Smooth muscle cell (in vitro differentiated cells): ENCODE results near the gene GPSM1. TPM values are rescaled to one million over a fixed set of nuclear protein-coding genes. Genes with fewer than 3 reads are reported as not detected.

Source experiments
- DNase-seq: peaks from one replicate; lab custom pipeline; 2025; ENCODE audit not compliant: unreplicated experiment; lab: John Stamatoyannopoulos, UW
- H2AFZ ChIP-seq: fragments of 200-600 bp; sonication (generic); 2 replicates; pipeline ENCODE4 v1.6.0; 2016; ENCODE audit warnings: antibody characterized with exemption, low read depth, mild to moderate bottlenecking
- H3F3A ChIP-seq: fragments of 200-600 bp; sonication (generic); 2 replicates; pipeline ENCODE4 v1.6.0; 2017; ENCODE audit warnings: antibody characterized with exemption, low read depth
- H3K27ac ChIP-seq: fragments of 200-600 bp; sonication (generic); 2 replicates; pipeline ENCODE4 v1.5.1; 2016; ENCODE audit warnings: low read depth, mild to moderate bottlenecking
- H3K27me3 ChIP-seq: fragments of 200-600 bp; sonication (generic); 2 replicates; pipeline ENCODE4 v1.6.1; 2016; ENCODE audit warnings: low read depth, mild to moderate bottlenecking
- H3K36me3 ChIP-seq: fragments of 200-600 bp; sonication (generic); 2 replicates; pipeline ENCODE4 v1.5.1; 2016; ENCODE audit warnings: low read depth
- H3K4me1 ChIP-seq: fragments of 200-600 bp; sonication (generic); 2 replicates; pipeline ENCODE4 v1.5.1; 2016; ENCODE audit warnings: low read depth
- H3K4me2 ChIP-seq: fragments of 200-600 bp; sonication (generic); 2 replicates; pipeline ENCODE4 v1.6.0; 2016; ENCODE audit warnings: mild to moderate bottlenecking
- H3K4me3 ChIP-seq: fragments of 200-600 bp; sonication (generic); 2 replicates; pipeline ENCODE4 v1.5.1; 2016; ENCODE audit warnings: mild to moderate bottlenecking
- H3K79me2 ChIP-seq: fragments of 200-600 bp; sonication (generic); 2 replicates; pipeline ENCODE4 v1.6.0; 2016; ENCODE audit warnings: low read depth, mild to moderate bottlenecking
- H3K9ac ChIP-seq: fragments of 200-600 bp; sonication (generic); 2 replicates; pipeline ENCODE4 v1.6.0; 2016; ENCODE audit warnings: low read depth
- H3K9me3 ChIP-seq: fragments of 200-600 bp; sonication (generic); replicated peaks from 2 replicates; pipeline ENCODE4 v1.5.1; 2016; ENCODE audit warnings: low read depth
- H4K20me1 ChIP-seq: fragments of 200-600 bp; sonication (generic); 2 replicates; pipeline ENCODE4 v1.6.0; 2016; ENCODE audit warnings: low read depth
- WGBS: methylation state at CpG from one replicate; pipeline ENCODE4 v1.1.7; 2016; ENCODE audit warnings: low lambda C conversion rate; 5-methylcytosine and 5-hydroxymethylcytosine counted together
- polyA plus RNA-seq: library from polyadenylated mRNA; unstranded; fragments of >200 nt; fragmentation: Nextera tagmentation; extraction: Ambion mirVana; gene quantifications from 2 replicates; pipeline ENCODE4 v1.2.1, GENCODE V29; 2016
- total RNA-seq: library from RNA; depleted of rRNA; stranded (reverse); fragments of >200 nt; gene quantifications from 2 replicates; pipeline ENCODE4 v1.2.3, GENCODE V29; 2014
- TF ChIP-seq, protein P1 (sequence below): fragments of 200-600 bp; sonication (generic); IDR thresholded peaks from 2 replicates; pipeline ENCODE4 v1.5.1; 2017; ENCODE audit warnings: borderline replicate concordance, mild to moderate bottlenecking, antibody characterized with exemption; ENCODE audit not compliant: insufficient read depth, poor library complexity, severe bottlenecking

GPSM1 gene
- total and polyA plus RNA-seq, 2 experiments from 2014 or later = 21.1 to 45.9 TPM

- no peaks in the 10 kb centered on the region for H3K27me3 ChIP-seq
- no peak overlapping the region for H3K4me2 ChIP-seq
- TF ChIP-seq, protein P1, sequence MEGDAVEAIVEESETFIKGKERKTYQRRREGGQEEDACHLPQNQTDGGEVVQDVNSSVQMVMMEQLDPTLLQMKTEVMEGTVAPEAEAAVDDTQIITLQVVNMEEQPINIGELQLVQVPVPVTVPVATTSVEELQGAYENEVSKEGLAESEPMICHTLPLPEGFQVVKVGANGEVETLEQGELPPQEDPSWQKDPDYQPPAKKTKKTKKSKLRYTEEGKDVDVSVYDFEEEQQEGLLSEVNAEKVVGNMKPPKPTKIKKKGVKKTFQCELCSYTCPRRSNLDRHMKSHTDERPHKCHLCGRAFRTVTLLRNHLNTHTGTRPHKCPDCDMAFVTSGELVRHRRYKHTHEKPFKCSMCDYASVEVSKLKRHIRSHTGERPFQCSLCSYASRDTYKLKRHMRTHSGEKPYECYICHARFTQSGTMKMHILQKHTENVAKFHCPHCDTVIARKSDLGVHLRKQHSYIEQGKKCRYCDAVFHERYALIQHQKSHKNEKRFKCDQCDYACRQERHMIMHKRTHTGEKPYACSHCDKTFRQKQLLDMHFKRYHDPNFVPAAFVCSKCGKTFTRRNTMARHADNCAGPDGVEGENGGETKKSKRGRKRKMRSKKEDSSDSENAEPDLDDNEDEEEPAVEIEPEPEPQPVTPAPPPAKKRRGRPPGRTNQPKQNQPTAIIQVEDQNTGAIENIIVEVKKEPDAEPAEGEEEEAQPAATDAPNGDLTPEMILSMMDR = no peak
- H3F3A ChIP-seq = no peaks in the 10 kb centered on the region
- H2AFZ ChIP-seq = no peak overlapping the region
- no peak overlapping the region for H3K27ac ChIP-seq
- no peaks in the 10 kb centered on the region for H3K36me3 ChIP-seq
- H3K79me2 ChIP-seq = no peaks in the 10 kb centered on the region
- H3K9me3 ChIP-seq = no peaks in the 10 kb centered on the region
- no peak overlapping the region for H3K4me3 ChIP-seq
- DNase-seq = no peak
- H4K20me1 ChIP-seq = no peaks in the 10 kb centered on the region
- H3K4me1 ChIP-seq = no peaks in the 10 kb centered on the region
- no peak overlapping the region for H3K9ac ChIP-seq
- WGBS = 99% methylated on average over 21 of the region's 23 CpGs
These were observed 11.0 kb upstream of the GPSM1 start for GRCh38 chr9:136316271-136316751.

DNA sequence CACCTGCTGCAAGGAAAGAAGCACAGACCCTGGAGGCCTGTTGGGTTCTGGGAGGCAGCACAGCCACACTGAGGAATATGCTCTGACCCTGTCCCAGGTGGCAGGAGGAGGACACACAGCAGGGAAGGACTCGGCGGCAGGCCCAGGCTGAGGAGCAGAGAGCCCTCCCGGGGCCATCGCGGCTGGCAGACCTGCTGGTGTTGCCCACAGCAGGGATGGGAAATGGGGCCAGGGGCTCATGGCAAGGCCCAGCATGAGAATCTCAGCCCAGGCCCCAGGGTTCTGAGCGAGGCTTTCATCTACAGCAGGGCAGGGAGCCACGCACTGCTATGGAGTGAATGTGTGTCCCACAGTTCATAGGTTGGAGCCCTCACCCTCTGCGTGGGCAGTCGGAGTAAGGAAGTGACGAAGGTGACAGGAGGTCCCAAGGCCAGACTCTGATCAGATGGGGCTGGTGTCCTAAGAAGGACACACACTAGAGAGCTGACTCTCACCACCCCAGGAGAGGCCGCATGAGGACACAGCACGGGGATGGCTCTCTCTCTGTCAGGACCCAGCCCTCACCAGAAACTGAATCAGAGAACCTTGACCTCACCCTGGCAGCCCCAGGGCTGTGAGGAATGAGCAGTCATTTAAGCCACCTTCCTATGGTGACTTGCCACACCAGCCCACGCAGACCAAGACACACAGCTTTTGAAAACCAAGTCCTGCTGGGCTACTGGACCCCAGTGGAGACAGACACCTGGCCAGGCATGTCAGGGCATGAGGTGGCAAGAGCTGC is 10.3 kb upstream of the GPSM1 start:
- H3K27me3 ChIP-seq = no peaks in the 10 kb centered on the region
- 94% methylated on average over 13 of the region's 13 CpGs for WGBS
- H2AFZ ChIP-seq = no peak overlapping the region
- no peak overlapping the region for H3K27ac ChIP-seq
- H3K4me3 ChIP-seq = no peak overlapping the region
- H3K9ac ChIP-seq = no peak overlapping the region
- H3K4me2 ChIP-seq = no peak overlapping the region
- no peaks in the 10 kb centered on the region for H3F3A ChIP-seq
- H3K9me3 ChIP-seq = no peaks in the 10 kb centered on the region
- no peaks in the 10 kb centered on the region for H3K4me1 ChIP-seq
- TF ChIP-seq, protein P1 = no peak
- H3K36me3 ChIP-seq = no peaks in the 10 kb centered on the region
- H3K79me2 ChIP-seq = no peaks in the 10 kb centered on the region
- no peak for DNase-seq
- H4K20me1 ChIP-seq = no peaks in the 10 kb centered on the region

DNA sequence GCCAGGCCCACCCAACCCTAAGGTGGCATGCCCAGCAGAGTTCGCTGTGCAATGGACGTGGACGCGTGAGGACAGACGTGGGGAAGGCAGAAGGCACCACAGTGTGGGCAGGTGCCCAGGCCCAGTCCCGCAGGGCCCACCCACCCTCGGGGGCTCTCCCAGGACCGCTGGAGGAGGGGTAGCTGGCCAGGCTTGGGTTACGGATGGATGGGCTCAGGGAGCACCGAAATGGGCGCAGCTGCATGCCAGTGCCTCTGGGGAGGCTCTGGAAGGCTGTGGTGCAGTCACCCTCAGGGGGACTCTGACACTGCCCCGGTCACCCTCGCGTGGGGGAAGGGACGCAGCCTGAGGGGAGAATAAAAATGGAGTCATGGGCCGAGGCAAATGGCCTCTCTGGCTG is 9.6 kb upstream of the GPSM1 start:
- Histone ChIP-seq H3K27ac (no peak overlapping the region), H3K9ac (no peak overlapping the region), H3K36me3 (no peaks in the 10 kb centered on the region), H3K4me3 (no peak overlapping the region), H3K79me2 (no peaks in the 10 kb centered on the region), H4K20me1 (no peaks in the 10 kb centered on the region), H3K4me2 (no peak overlapping the region), H3K4me1 (no peaks in the 10 kb centered on the region), H2AFZ (no peak overlapping the region), H3K9me3 (no peaks in the 10 kb centered on the region), H3K27me3 (no peaks in the 10 kb centered on the region), H3F3A (no peaks in the 10 kb centered on the region)
- DNase-seq = no peak
- TF ChIP-seq, protein P1 = no peak
- WGBS = 94% methylated on average over 16 of the region's 16 CpGs
